H7 (cell line): ENCODE measurements around the gene OR8S1. TPM values are rescaled to one million over a fixed set of nuclear protein-coding genes. Genes with fewer than 3 reads are reported as not detected.
"Not testable (repeated sequence)": the region's sequence is repeated elsewhere in the genome, so short reads cannot be mapped to it uniquely, and the experiment has no call there.

Source experiments
- DNase-seq: peaks from one replicate; pipeline ENCODE4 v3.0.0; 2012
- H3K27me3 ChIP-seq: 2 replicates; pipeline ENCODE4 v1.6.0; 2011; ENCODE audit warnings: mild to moderate bottlenecking, low read length; ENCODE audit not compliant: control insufficient read depth, insufficient read depth
- H3K36me3 ChIP-seq: replicated peaks from 2 replicates; pipeline ENCODE4 v1.5.1; 2011; ENCODE audit warnings: low read length; ENCODE audit not compliant: control insufficient read depth, insufficient read depth
- H3K4me3 ChIP-seq: 2 replicates; pipeline ENCODE4 v1.5.1; 2011; ENCODE audit warnings: low read depth, mild to moderate bottlenecking, control low read depth, low read length, moderate library complexity; ENCODE audit not compliant: insufficient read depth
- total RNA-seq: library from RNA; depleted of rRNA; stranded (reverse); fragments of >200 nt; shearing (Covaris generic); gene quantifications from 2 replicates; pipeline ENCODE4 v1.2.3, GENCODE V29; 2014

Gene OR8S1
- total RNA-seq, 1 experiment from 2014 or later = not detected

- no peak for DNase-seq
- Histone ChIP-seq H3K27me3 (no peaks in the 10 kb centered on the region), H3K4me3 (no peak overlapping the region)
These were observed 7.2 kb downstream of the OR8S1 start for GRCh38 chr12:48532601-48533000.

GRCh38 chr12:48536602-48537001, 11.2 kb downstream of the OR8S1 start:
- Histone ChIP-seq H3K27me3 (no peaks in the 10 kb centered on the region), H3K4me3 (no peak overlapping the region), H3K36me3 (no peaks in the 10 kb centered on the region)
- DNase-seq = no peak

More at GRCh38 chr12:48532601-48533000, 7.2 kb downstream of the OR8S1 start:
- H3K36me3 ChIP-seq = no peaks in the 10 kb centered on the region

- Histone ChIP-seq H3K27me3 (no peaks in the 10 kb centered on the region), H3K4me3 (no peak overlapping the region), H3K36me3 (no peaks in the 10 kb centered on the region)
- peak; percentile 53 for DNase-seq
These were observed 17.0 kb downstream of the OR8S1 start for GRCh38 chr12:48542300-48542928.

- no peak for DNase-seq
- H3K36me3 ChIP-seq = no peaks in the 10 kb centered on the region
- H3K4me3 ChIP-seq = no peak overlapping the region
- no peaks in the 10 kb centered on the region for H3K27me3 ChIP-seq
These were observed 20.5 kb downstream of the OR8S1 start for GRCh38 chr12:48545833-48546469.

- not testable (repeated sequence) for DNase-seq, H3K36me3 ChIP-seq, H3K4me3 ChIP-seq, H3K27me3 ChIP-seq
These were observed 21.6 kb downstream of the OR8S1 start for GRCh38 chr12:48547012-48547411.

GRCh38 chr12:48551636-48552035, 26.2 kb downstream of the OR8S1 start:
- not testable (repeated sequence) for DNase-seq, H3K27me3 ChIP-seq, H3K36me3 ChIP-seq, H3K4me3 ChIP-seq

- H3K27me3 ChIP-seq, DNase-seq, H3K36me3 ChIP-seq: not testable (repeated sequence)
- H3K4me3 ChIP-seq = peak overlapping the region; percentile 10; the same call in 1 of the 2 replicates
These were observed 28.4 kb downstream of the OR8S1 start for GRCh38 chr12:48553666-48554343.

GRCh38 chr12:48556631-48557030, 31.2 kb downstream of the OR8S1 start:
- Histone ChIP-seq H3K36me3 (no peaks in the 10 kb centered on the region), H3K27me3 (no peaks in the 10 kb centered on the region), H3K4me3 (no peak overlapping the region)
- no peak for DNase-seq

- H3K36me3 ChIP-seq = no peaks in the 10 kb centered on the region
- no peaks in the 10 kb centered on the region for H3K27me3 ChIP-seq
- DNase-seq = no peak
- H3K4me3 ChIP-seq = no peak overlapping the region
These were observed 32.5 kb downstream of the OR8S1 start for GRCh38 chr12:48557919-48558318.

GRCh38 chr12:48567731-48568130, 42.3 kb downstream of the OR8S1 start:
- Histone ChIP-seq H3K36me3 (no peaks in the 10 kb centered on the region), H3K4me3 (no peak overlapping the region), H3K27me3 (no peaks in the 10 kb centered on the region)
- DNase-seq = no peak

GRCh38 chr12:48569946-48570345, 44.5 kb downstream of the OR8S1 start, which contains the start of gene LALBA:
Gene LALBA, minus strand, starts transcription at chr12:48570046. Its CDS starts 26 bp downstream, at chr12:48570020.
- DNase-seq = no peak
- no peaks in the 10 kb centered on the region for H3K36me3 ChIP-seq
- H3K4me3 ChIP-seq = no peak within 1 kb of the TSS
- H3K27me3 ChIP-seq = no peaks in the 10 kb centered on the region

- Histone ChIP-seq H3K27me3 (no peaks in the 10 kb centered on the region), H3K36me3 (no peaks in the 10 kb centered on the region), H3K4me3 (no peak overlapping the region)
- DNase-seq = no peak
These were observed 46.9 kb downstream of the OR8S1 start for GRCh38 chr12:48572326-48572725.
